Bone marrow (tissue), 2 donors: ENCODE measurements around the gene TREML4.

Experiments used
- DNase-seq, 2 donors: peaks; one replicate each; lab custom pipeline; 2025; lab: John Stamatoyannopoulos, UW

Gene TREML4

DNA sequence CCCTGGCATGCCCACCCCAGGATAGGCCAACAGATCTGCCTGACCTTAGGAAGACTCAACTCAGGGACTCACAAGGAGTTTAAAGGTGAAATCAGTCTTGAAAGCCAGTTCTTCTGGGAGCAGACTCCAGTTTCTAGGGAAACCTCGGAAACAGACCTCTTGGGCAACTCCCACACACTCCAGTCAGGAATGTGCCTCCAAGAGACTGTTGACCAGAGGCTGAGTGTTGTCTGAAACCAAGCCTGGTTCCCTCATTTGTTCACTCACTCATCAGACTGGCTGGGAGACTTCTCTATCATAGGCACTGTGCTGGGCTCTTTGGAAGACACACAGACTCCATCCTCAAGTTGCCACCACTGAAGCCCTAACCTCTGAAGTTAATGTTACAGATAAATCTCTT is 56.6 kb downstream of the TREML4 start:
- no peak for DNase-seq

DNA sequence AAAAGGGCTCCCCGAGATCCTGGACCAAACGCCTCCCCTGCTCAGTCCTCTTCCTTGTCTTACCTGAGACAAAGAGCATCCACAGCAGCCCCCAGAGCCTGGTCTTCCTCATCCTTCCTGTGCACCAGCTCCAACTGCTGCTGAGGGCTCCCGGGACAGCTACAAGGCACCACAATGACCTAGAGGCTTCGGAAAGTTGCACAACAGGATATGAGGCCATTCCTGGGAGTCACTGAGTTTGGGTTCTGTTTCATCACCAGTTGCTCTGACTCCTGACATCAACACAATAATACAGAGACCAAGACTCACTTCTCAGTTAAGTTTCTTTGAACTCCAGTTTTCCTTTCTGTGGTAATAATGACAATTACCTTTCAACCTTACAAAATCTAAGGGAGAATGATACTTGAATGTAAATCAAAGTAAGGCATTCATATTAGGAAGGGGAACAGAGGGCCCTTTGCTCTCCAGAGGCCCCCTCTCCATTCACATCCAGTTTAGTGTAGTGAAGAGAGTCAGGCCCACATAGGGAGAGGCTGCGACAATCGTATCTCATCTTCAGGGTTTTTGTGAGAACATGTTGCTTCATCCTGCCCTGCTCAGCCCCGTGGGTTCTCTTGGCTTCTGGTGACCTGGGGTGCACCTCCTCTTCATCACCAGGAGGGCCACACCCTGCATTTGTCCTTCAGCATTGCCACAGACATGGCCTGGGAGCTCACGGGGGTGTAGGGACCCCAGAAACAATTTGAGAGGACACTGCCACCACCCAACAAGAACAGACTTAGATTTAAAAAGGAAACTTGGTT is 58.6 kb downstream of the TREML4 start, which contains the start of gene TREM1:
TREM1 (minus strand) TSS at position 139 of the 803 bp plus-strand sequence; CDS start at position 112, 27 bp downstream.
- peak in 1 of 2 donors; percentile 65 for DNase-seq

- DNase-seq = no peak
Measured at GRCh38 chr6:41288030-41288753, 60.0 kb downstream of the TREML4 start.
